ENCODE measurements around the gene COG4.

- no peak for TF ChIP-seq POLR2AphosphoS5 (IDR thresholded peaks at IDR 0.05; ENCODE audit: low read depth, low read length)
- TF ChIP-seq TAF1 (IDR thresholded peaks at IDR 0.05; ENCODE audit: borderline replicate concordance, insufficient read depth, low read length) = no peak
- TF ChIP-seq SIN3A (IDR thresholded peaks at IDR 0.05; ENCODE audit: borderline replicate concordance, insufficient read depth, low read length) = no peak
- TF ChIP-seq REST (IDR thresholded peaks at IDR 0.05; ENCODE audit: insufficient read depth in 1 of 2, low read depth in 2 of 2, low read length in 2 of 2) = no peak
Measured at GRCh38 chr16:70434484-70435260, 88.7 kb downstream of the COG4 start.
